GM19023 (cell line): ENCODE data around the gene PMAIP1.
"Not testable (repeated sequence)": the region's sequence is repeated elsewhere in the genome, so short reads cannot be mapped to it uniquely, and the experiment has no call there.

Experiments used
- ATAC-seq: cut with Tn5 transposase; IDR thresholded peaks from one replicate; pipeline ENCODE4 v1.9.1; 2021; ENCODE audit warnings: mild to moderate bottlenecking, moderate library complexity; ENCODE audit not compliant: unreplicated experiment

PMAIP1 gene

GRCh38 chr18:59881728-59882656, 17.8 kb upstream of the PMAIP1 start:
- ATAC-seq = no peak

DNA sequence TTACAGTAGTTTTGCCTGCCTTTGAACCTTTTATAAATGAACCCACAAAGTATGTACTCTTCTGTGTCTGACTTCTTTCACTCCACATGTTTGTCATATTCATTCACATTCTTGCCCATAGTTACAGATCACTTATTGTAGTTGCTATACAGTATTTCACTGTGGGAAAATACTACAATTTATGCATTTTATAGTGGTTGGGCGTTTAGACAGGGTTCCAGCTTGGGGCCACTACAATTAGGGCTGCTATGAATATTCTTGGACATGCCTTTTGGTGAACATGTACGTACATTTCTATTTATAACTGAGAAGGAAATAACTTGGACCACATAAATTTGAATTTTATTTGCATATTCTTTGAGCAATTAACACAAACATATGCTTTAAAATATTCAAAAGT, 15.4 kb upstream of the PMAIP1 start:
- ATAC-seq = no peak

DNA sequence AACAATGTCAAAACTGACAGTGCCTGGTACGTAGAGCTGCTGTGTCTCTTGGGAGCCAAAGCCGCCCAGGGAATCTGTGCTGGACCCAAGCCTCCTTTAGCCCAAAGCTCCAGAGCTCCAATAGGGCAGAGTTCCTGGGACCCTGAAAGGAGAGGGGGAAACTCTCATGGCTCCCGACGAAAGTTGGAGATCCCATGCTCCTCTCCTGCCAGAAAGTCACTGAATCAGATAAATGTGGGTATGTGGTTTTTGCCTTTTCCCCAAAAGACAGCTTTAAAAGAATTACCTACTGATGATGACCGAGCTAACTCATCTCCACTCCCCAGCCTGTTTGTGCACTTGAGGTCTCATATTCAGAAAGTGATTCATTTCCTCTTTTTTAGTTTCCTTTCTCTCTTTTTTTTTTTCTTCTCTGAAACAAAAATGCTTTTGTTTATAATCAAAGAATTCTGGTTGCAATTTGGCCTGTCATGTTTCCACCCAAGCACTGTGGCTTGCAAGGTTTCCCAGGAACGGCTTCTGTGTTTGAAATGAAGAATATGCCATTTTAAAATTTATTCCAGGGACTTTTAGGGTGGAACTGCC, 14.1 kb upstream of the PMAIP1 start:
- peak; percentile 88 for ATAC-seq

GRCh38 chr18:59886399-59886798, 13.4 kb upstream of the PMAIP1 start:
- ATAC-seq = not testable (repeated sequence)

GRCh38 chr18:59892123-59892522, 7.7 kb upstream of the PMAIP1 start:
- ATAC-seq = no peak

- no peak for ATAC-seq
Observed at GRCh38 chr18:59893971-59894370, 5.8 kb upstream of the PMAIP1 start.

DNA sequence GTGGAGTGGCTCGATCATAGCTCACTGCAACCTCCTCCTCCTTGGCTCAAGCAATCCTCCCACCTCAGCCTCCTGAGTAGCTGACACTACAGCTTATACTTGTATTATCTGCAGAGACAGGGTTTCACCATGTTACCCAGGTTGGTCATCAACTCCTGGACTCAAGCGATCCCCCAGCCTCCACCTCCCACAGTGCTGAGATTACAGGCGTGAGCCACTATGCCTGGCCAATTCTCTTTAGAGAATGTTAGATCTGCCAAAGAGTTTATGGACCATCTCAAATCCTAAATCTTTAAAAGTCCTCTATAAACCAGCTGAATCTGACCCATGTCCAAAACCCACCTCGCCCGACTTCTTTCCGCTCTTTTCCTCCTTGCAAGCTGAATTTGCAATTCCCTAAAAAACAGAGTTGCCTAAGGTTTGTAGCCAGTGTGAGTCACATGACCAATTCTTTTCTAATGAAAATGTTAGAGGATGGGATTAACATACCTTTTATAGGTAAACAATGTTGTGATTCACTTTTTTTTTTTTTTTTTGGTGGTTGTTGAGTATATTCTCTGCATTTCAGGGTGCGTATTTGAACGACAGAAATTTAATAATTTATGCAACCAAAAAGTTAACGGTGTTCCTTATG, 2.4 kb upstream of the PMAIP1 start:
- no peak for ATAC-seq

DNA sequence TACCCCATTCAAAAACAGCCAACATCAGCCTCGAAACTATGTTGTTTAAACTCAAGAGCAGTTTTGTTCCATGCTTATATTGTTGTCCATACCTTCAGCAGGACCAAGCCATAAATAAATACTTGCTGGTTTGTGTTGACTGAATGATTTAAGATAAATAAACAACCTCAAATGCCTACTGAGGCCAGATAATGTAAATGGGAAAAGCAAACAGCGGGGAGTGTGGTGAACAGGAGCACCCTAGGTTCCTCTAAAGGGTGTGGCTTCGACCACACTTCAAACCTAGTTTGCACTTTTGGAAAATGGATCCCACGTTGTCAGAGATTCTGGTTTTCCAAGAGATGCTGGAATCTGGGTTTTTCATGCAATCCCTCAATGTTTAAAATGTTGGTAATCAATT, 1.7 kb upstream of the PMAIP1 start:
- no peak for ATAC-seq

DNA sequence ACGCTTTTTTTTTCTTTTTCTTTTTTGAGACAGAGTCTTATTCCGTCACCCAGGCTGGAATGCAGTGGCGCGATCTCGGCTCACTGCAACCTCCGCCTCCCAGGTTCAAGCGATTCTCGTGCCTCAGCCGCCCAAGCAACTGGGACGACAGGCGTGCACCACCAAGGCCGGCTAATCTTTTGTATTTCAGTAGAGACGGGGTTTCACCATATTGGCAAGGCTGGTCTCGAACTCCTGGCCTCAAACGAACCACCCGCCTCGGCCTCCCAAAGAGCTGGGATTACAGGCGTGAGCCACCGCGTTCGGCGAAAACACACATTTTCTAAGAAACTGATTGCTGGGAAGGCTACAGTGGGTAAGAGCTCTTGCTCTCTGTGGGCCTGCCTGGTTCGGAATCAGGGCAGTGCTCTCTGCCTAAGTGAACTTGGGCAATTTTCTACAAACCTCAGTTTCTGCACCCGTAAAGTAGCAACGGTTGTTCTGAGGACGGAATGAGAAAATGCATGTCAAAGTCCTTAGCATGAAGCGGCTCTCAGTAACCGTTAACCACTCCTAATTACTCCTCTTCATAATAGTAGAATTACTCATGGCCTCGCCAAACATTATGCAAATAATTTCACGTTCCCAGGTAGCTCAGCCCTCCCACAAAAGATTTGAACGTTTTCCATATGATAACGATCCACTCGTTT, 1.0 kb upstream of the PMAIP1 start:
- ATAC-seq = peak; percentile 6

- ATAC-seq = peak; percentile 31
Observed at GRCh38 chr18:59900222-59901128, 679 bp downstream of the PMAIP1 start.

DNA sequence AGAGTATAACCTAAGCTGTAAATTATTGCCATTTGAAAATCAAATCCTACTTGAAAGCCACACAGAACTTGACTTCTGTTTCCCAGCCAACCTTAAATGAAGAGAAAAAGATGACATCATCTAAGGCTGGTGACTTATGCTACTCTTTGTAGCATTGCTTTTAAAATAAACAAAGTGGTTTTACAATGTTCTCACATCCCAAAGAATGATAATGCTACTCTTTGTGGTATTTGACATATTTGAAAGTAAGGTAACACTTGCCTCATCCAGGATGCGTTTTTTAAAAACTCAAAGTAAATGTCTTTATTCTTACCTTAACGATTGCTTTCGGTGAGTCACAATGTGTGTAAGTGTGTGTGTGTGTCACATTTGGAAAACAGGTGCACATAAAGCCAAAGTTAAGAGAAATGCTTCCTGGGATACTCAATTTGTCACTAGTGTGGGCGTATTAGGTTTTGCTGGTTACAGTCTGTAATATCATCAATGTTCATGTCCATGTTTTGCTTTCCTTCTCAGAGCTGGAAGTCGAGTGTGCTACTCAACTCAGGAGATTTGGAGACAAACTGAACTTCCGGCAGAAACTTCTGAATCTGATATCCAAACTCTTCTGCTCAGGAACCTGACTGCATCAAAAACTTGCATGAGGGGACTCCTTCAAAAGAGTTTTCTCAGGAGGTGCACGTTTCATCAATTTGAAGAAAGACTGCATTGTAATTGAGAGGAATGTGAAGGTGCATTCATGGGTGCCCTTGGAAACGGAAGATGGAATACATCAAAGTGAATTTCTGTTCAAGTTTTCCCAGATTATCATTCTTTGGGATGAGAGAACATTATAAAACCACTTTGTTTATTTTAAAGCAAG, 2.6 kb downstream of the PMAIP1 start:
- ATAC-seq = no peak

- no peak for ATAC-seq
Observed at GRCh38 chr18:59902993-59903610, 3.3 kb downstream of the PMAIP1 start.

DNA sequence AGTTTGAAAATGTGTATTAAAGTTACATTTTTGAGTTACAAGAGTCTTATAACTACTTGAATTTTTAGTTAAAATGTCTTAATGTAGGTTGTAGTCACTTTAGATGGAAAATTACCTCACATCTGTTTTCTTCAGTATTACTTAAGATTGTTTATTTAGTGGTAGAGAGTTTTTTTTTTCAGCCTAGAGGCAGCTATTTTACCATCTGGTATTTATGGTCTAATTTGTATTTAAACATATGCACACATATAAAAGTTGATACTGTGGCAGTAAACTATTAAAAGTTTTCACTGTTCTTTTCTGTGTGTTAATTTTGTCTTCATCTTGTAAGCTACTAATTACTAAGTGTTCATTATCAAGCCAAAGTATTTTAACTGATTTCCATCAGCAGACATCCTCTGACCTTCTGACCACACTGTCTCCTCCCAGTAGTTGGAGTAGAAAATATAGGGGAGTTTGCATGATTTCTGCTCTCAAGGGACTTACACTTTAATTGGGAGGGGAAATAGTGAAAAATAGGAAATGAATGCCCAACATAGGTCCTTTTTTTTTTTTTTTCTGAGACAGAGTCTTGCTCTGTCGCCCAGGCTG, 4.3 kb downstream of the PMAIP1 start:
- ATAC-seq = no peak

- no peak for ATAC-seq
Observed at GRCh38 chr18:59905686-59906091, 5.9 kb downstream of the PMAIP1 start.

DNA sequence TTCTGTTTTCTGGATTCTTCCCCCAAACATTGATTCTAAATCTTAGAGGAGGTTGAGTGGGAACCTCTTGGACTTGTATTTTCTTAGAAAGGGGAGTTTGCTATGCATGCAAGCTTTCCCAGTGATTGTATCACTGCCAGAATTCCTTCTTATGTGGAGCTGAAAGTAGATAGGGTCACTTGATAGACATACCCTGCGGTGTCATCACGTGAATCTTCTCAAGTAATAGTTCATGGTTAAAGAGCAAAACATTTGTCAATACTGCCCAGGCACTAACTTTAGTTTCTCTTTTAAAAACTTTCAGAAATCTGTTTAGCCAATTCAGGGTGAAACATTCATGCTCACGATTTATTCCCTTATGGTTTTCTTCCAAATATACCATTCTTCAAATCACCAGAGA, 6.4 kb downstream of the PMAIP1 start:
- ATAC-seq = no peak

GRCh38 chr18:59907172-59907571, 7.4 kb downstream of the PMAIP1 start:
- no peak for ATAC-seq

DNA sequence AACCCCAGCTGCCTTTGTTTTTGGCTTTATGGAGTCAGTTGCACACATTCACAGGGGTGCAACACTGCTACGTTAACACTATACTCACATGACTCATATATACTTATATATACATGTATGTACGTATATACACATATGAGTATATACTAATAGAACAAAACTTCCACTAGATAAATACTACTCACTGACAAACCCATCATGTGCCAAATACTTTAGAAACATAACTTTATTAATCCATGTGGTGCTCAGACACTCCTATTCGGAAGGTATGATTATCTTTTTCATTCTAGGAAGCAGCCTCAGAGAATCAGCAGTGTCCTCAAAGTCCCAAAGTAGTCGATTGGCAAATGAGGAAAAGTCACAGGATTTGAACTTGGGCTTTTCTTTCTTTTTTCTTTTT, 7.9 kb downstream of the PMAIP1 start:
- no peak for ATAC-seq

GRCh38 chr18:59908799-59909198, 9.0 kb downstream of the PMAIP1 start:
- no peak for ATAC-seq
